GM19395 (cell line): ENCODE results near the gene RABGGTA.
"Not testable (repeated sequence)": the region's sequence is repeated elsewhere in the genome, so short reads cannot be mapped to it uniquely, and the experiment has no call there.

Experiments used
- ATAC-seq: cut with Tn5 transposase; IDR thresholded peaks from one replicate; pipeline ENCODE4 v1.9.1; 2021; ENCODE audit warnings: mild to moderate bottlenecking, moderate library complexity; ENCODE audit not compliant: unreplicated experiment

The RABGGTA gene

GRCh38 chr14:24222987-24223386, 48.4 kb downstream of the RABGGTA start:
- ATAC-seq: not testable (repeated sequence)

- ATAC-seq: no peak
Measured at GRCh38 chr14:24219521-24219920, 51.9 kb downstream of the RABGGTA start.

DNA sequence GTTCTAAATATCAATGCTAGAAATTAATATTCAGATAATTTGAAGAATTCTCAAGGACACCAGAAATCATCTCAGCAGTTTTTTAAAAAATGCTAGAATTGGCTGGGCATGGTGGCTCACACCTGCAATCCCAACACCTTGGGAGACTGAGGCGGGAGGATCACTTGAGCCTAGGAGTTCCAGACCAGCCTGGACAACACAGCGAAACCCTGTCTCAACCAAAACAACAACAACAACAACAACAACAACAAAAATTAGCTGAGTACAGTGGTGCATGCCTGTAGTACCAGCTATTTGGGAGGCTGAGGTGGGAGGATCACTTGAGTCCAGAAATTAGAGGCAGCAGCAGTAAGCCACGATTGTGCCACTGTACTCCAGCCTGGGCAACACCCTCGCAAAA, 52.3 kb downstream of the RABGGTA start:
- no peak for ATAC-seq

DNA sequence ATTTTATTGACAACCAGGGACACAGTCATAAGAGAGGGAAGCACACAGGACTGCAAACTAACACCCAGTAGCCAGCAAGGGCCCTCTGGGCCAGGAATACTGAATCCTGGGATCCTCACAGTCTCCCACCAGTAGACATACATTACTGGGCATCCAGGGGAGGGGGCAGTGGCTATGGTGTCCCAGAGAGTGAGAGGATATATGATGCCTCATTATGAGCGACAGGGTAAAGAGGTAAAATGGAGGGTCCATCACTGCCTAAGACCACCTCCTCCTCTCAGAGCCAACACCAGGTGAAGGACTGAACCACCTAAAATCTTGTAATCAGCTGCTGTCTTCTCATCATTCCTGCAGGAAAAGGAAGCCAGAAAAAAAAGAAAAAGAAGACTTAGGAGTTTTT, 54.5 kb downstream of the RABGGTA start:
- not testable (repeated sequence) for ATAC-seq

GRCh38 chr14:24216345-24216699, 55.1 kb downstream of the RABGGTA start:
- no peak for ATAC-seq
